Spleen (tissue), 7 donors: ENCODE results near the gene CCDC63.
"Not testable (repeated sequence)": the region's sequence is repeated elsewhere in the genome, so short reads cannot be mapped to it uniquely, and the experiment has no call there.

ENCODE experiments used
- CTCF ChIP-seq, 11 experiments: fragments of 200-600 bp in 7 of 11; fragments of 450-650 bp in 4 of 11; sonication (generic) in 4 of 11; IDR thresholded peaks in 8 of 11; conservative IDR thresholded peaks in 3 of 11; 1 replicate in 7 of 11; 2 replicates in 4 of 11; pipeline versions ENCODE4 v1.4.0 to v1.8.0; 2016 to 2021; ENCODE audit warnings: antibody characterized with exemption in 11 of 11, inconsistent platforms in 4 of 11, mild to moderate bottlenecking in 1 of 11
- POLR2A ChIP-seq, 3 donors: fragments of 450-650 bp; IDR thresholded peaks; one replicate each; pipeline ENCODE4 v1.5.1; 2017; ENCODE audit warnings: antibody characterized with exemption in 3 of 3, mild to moderate bottlenecking in 1 of 3
- POLR2AphosphoS5 ChIP-seq, 3 donors: sonication (generic); formaldehyde crosslinking; IDR thresholded peaks; one replicate each; pipeline ENCODE4 v1.5.1; 2017; ENCODE audit warnings: antibody characterized with exemption in 3 of 3
- donor health status: DM: no; HTN: no; CAD: no; lungs with moderate emphysema.
- donor health status: DM: no; HTN: no; CAD: no.
- donor health status: DM: no; HTN: no; CAD: no.

DNA sequence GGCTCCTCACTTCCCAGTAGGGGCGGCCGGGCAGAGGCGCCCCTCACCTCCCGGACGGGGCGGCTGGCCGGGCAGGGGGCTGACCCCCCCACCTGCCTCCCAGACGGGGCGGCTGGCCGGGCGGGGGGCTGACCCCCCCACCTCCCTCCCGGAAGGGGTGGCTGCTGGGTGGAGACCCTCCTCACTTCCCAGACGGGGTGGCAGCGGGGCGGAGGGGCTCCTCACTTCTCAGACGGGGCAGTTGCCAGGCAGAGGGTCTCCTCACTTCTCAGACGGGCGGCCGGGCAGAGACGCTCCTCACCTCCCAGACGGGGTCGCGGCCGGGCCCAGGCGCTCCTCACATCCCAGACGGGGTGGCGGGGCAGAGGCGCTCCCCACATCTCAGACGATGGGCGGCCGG is 104.1 kb downstream of the CCDC63 start:
- not testable (repeated sequence) for TF ChIP-seq POLR2AphosphoS5 (IDR thresholded peaks at IDR 0.05); POLR2A (IDR thresholded peaks at IDR 0.05); CTCF (IDR thresholded peaks at IDR 0.05 in 8 of 11, conservative IDR thresholded peaks at IDR 0.05 in 3 of 11)
